ENCODE results near the gene PEX26.

DNA sequence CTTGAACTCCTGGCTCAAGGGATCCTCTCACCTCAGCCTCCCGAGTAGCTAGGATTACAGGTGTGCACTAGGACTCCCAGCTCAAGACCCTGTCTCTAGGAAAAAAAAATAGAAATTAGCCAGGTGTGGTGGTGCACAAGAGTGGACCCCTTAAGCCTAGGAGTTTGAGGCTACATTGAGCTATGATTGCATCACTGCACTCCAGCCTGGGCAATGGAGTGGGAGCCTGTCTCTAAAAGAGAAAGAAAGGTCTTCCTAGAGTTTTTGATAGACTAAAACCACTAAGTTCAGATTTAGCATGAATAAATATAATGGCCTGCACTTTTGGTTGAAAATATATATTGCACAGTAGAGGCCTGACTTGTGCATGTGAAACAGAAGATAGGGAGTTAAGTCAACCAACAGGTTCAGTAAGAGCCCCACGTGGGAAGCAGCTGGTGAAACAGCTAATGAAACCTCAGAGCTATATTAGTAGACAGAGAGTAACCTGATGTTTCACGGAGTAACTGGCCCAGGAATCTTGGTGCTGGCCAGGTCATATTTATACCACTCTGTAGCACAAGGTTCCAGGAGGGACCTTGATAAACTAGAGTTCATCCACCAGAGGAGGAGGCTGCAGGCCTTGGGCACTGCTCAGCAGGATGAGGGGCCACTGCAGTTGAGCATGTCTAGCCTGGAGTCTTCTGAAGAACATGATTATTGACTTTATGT is 48.8 kb upstream of the PEX26 start:
- TF ChIP-seq, protein P1, sequence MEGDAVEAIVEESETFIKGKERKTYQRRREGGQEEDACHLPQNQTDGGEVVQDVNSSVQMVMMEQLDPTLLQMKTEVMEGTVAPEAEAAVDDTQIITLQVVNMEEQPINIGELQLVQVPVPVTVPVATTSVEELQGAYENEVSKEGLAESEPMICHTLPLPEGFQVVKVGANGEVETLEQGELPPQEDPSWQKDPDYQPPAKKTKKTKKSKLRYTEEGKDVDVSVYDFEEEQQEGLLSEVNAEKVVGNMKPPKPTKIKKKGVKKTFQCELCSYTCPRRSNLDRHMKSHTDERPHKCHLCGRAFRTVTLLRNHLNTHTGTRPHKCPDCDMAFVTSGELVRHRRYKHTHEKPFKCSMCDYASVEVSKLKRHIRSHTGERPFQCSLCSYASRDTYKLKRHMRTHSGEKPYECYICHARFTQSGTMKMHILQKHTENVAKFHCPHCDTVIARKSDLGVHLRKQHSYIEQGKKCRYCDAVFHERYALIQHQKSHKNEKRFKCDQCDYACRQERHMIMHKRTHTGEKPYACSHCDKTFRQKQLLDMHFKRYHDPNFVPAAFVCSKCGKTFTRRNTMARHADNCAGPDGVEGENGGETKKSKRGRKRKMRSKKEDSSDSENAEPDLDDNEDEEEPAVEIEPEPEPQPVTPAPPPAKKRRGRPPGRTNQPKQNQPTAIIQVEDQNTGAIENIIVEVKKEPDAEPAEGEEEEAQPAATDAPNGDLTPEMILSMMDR (conservative IDR thresholded peaks at IDR 0.05; ENCODE audit: low read depth, low read length), result no peak
- TF ChIP-seq EZH2phosphoT487 (IDR thresholded peaks at IDR 0.05; ENCODE audit: borderline replicate concordance, low read length), result no peak

All from PC-3 (cell line).